BLaER1 (cell line): ENCODE data around the gene ZFYVE16.
"Not testable (repeated sequence)": the region's sequence is repeated elsewhere in the genome, so short reads cannot be mapped to it uniquely, and the experiment has no call there.

ENCODE experiments used
- H3K27ac ChIP-seq: shearing (Covaris generic); formaldehyde crosslinking; 2 replicates; pipeline ENCODE4 v1.8.1; 2022
- H3K27me3 ChIP-seq: shearing (Covaris generic); formaldehyde crosslinking; 2 replicates; pipeline ENCODE4 v1.8.1; 2022
- H3K36me3 ChIP-seq: shearing (Covaris generic); formaldehyde crosslinking; 2 replicates; pipeline ENCODE4 v1.8.1; 2022
- H3K4me1 ChIP-seq: shearing (Covaris generic); formaldehyde crosslinking; 2 replicates; pipeline ENCODE4 v1.8.1; 2022
- H3K4me2 ChIP-seq: shearing (Covaris generic); formaldehyde crosslinking; 2 replicates; pipeline ENCODE4 v1.8.1; 2022
- H3K4me3 ChIP-seq: shearing (Covaris generic); formaldehyde crosslinking; 2 replicates; pipeline ENCODE4 v1.8.1; 2022
- H3K9ac ChIP-seq: shearing (Covaris generic); formaldehyde crosslinking; 2 replicates; pipeline ENCODE4 v1.8.1; 2022
- H3K9me3 ChIP-seq: shearing (Covaris generic); formaldehyde crosslinking; 2 replicates; pipeline ENCODE4 v1.8.1; 2022
- H4K20me1 ChIP-seq: shearing (Covaris generic); formaldehyde crosslinking; 2 replicates; pipeline ENCODE4 v1.8.1; 2022
- Cebpa-rat ChIP-seq: shearing (Covaris generic); IDR thresholded peaks from 2 replicates; pipeline ENCODE4 v1.8.1; 2022

Gene ZFYVE16

GRCh38 chr5:80453366-80453765 is 45.5 kb downstream of the ZFYVE16 start:
- Histone ChIP-seq H4K20me1 (no peaks in the 10 kb centered on the region), H3K4me2 (no peak overlapping the region), H3K27me3 (no peaks in the 10 kb centered on the region), H3K4me3 (no peak overlapping the region), H3K27ac (no peak overlapping the region), H3K9me3 (no peaks in the 10 kb centered on the region), H3K4me1 (peaks cover 9% of the 10 kb centered on the region; the same call in 1 of the 2 replicates), H3K36me3 (peaks cover 55% of the 10 kb centered on the region), H3K9ac (no peak overlapping the region)
- no peak for TF ChIP-seq Cebpa-rat

GRCh38 chr5:80463269-80463668 is 55.4 kb downstream of the ZFYVE16 start:
- peaks cover 44% of the 10 kb centered on the region for H3K9me3 ChIP-seq
- peaks cover 80% of the 10 kb centered on the region for H3K36me3 ChIP-seq
- H3K4me1 ChIP-seq, result no peaks in the 10 kb centered on the region
- H4K20me1 ChIP-seq, result no peaks in the 10 kb centered on the region
- no peak overlapping the region for H3K4me2 ChIP-seq
- H3K27me3 ChIP-seq, result no peaks in the 10 kb centered on the region
- no peak overlapping the region for H3K27ac ChIP-seq
- H3K4me3 ChIP-seq, result 0 out of 2 replicates have a peak overlapping the region, but pooled peaks have one; percentile 8
- TF ChIP-seq Cebpa-rat, result no peak
- H3K9ac ChIP-seq, result no peak overlapping the region

DNA sequence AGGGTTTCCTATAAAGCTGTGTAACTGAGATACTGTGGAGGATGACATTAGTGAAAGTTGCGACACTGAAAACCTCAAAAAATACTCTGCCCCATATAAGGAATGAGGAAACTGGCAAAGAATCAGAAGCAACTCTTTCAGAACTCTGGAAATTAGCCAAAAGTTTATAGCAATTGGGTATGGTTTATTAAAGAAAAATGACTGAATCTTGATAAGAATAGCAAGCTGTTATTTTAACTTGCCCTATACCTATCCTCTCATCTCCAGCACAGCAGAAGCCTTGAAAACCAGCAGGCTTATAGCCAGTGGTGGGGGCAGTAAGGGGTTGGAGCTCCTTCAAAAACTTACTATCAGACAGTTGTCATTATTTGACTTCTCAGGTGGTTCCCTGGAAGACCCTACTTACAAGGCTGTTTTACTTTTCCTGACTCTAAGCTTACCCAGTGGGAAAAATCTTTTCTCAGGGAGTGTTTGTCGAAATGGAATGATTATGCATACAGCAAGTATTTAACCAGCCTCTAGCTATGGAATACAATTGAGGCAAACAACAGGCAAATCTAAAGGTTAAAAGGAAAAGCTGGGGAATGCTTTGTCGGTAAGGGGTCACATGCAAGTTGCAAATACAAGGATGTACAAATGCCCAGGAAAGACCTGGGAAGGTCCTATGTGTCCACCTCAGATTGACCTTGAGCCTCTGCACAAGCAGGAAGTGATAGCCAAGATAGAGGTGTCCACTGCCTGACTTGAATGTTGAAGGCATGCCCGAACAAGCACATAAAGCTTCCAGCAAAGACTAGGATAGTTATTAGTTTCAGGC is 59.0 kb downstream of the ZFYVE16 start:
- no peak overlapping the region for H3K27ac ChIP-seq
- H4K20me1 ChIP-seq, result no peaks in the 10 kb centered on the region
- TF ChIP-seq Cebpa-rat, result no peak
- H3K9ac ChIP-seq, result no peak overlapping the region
- H3K4me3 ChIP-seq, result no peak overlapping the region
- H3K4me1 ChIP-seq, result no peaks in the 10 kb centered on the region
- peaks cover 60% of the 10 kb centered on the region for H3K9me3 ChIP-seq
- no peaks in the 10 kb centered on the region for H3K27me3 ChIP-seq
- peaks cover 72% of the 10 kb centered on the region for H3K36me3 ChIP-seq
- no peak overlapping the region for H3K4me2 ChIP-seq

- H3K36me3 ChIP-seq, result peaks cover 64% of the 10 kb centered on the region
- TF ChIP-seq Cebpa-rat, result no peak
- no peak overlapping the region for H3K4me3 ChIP-seq
- no peak overlapping the region for H3K9ac ChIP-seq
- no peak overlapping the region for H3K27ac ChIP-seq
- H4K20me1 ChIP-seq, result no peaks in the 10 kb centered on the region
- no peaks in the 10 kb centered on the region for H3K27me3 ChIP-seq
- no peaks in the 10 kb centered on the region for H3K4me1 ChIP-seq
- H3K9me3 ChIP-seq, result peaks cover 52% of the 10 kb centered on the region
- H3K4me2 ChIP-seq, result no peak overlapping the region
Measured at GRCh38 chr5:80468131-80468530, 60.3 kb downstream of the ZFYVE16 start.

GRCh38 chr5:80470631-80471030 is 62.8 kb downstream of the ZFYVE16 start:
- H3K36me3 ChIP-seq, result peaks cover 62% of the 10 kb centered on the region
- H3K27ac ChIP-seq, H3K9ac ChIP-seq, H3K4me1 ChIP-seq, H4K20me1 ChIP-seq, H3K4me2 ChIP-seq, H3K27me3 ChIP-seq: not testable (repeated sequence)
- H3K9me3 ChIP-seq, result peaks cover 34% of the 10 kb centered on the region
- peak overlapping the region; percentile 8; the same call in 1 of the 2 replicates for H3K4me3 ChIP-seq

- no peaks in the 10 kb centered on the region for H3K27me3 ChIP-seq
- H3K9ac ChIP-seq, result no peak overlapping the region
- no peak overlapping the region for H3K27ac ChIP-seq
- no peaks in the 10 kb centered on the region for H3K4me1 ChIP-seq
- H3K4me2 ChIP-seq, result no peak overlapping the region
- H4K20me1 ChIP-seq, result no peaks in the 10 kb centered on the region
- peaks cover 43% of the 10 kb centered on the region for H3K36me3 ChIP-seq
- H3K4me3 ChIP-seq, result no peak overlapping the region
- TF ChIP-seq Cebpa-rat, result no peak
- peaks cover 19% of the 10 kb centered on the region for H3K9me3 ChIP-seq
Measured at GRCh38 chr5:80474929-80475328, 67.1 kb downstream of the ZFYVE16 start.

- no peak for TF ChIP-seq Cebpa-rat
- peaks cover 42% of the 10 kb centered on the region for H3K9me3 ChIP-seq
- H3K4me2 ChIP-seq, result no peak overlapping the region
- H3K9ac ChIP-seq, result no peak overlapping the region
- no peak overlapping the region for H3K27ac ChIP-seq
- H3K36me3 ChIP-seq, result peaks cover 32% of the 10 kb centered on the region
- no peaks in the 10 kb centered on the region for H4K20me1 ChIP-seq
- H3K4me1 ChIP-seq, result peaks cover 9% of the 10 kb centered on the region; the same call in 1 of the 2 replicates
- no peaks in the 10 kb centered on the region for H3K27me3 ChIP-seq
- no peak overlapping the region for H3K4me3 ChIP-seq
Measured at GRCh38 chr5:80479713-80480112, 71.8 kb downstream of the ZFYVE16 start.

DNA sequence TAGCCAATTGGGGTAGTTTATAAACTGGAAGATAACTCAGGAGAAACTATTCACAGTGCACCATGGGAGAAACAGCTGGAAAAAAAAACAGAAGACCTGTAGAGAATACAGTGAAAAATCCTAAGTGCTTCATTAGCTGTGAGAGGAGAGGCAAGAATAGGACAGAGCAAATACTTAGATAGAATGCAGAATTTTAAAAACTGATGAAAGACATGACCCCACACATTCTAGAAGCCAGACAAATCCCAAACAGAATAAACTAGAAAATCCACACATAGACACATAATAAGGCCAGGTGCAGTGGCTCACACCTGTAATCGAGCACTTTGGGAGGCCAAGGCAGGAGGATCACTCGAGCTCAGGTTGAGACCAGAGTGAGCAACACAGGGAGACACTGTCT is 72.5 kb downstream of the ZFYVE16 start:
- no peak overlapping the region for H3K4me2 ChIP-seq

DNA sequence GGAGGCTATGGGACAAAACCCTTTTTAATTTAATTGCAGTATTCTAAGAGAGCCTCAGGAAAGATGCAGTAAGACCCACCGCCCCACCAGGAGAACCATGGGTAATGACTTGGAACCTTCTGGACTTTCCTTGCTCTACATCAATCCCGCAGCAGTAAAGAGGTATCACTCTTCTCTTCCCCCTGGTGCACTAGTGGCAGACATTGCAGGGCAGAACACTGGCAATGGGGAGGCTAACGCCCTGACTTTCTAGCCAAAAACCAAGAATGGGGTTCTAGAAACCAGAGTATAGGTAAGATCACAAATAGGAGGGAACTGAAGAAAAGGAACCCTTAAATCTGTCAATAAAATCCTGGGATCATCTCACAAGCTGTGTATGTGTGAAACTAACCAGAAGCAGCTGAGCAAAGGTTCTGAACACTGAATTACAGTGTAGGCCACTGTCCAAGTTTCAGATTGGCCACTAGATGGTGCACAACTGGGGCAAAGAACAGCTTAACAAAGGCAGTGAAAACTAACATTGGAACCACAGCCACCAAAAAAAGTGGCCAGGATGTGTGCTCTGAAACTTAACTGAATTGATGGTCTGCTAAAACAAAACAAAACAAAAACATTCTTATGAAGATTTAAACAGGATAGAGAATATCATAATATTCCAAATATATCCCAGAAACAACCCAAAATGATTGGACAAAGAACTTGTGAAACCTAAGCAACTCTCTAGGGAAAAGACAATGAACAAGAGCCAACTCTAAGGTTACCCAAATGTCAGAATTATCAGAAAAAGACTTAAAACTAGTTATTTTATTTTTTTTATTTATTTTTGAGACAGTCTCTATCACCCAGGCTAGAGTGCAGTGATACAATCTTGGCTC is 73.4 kb downstream of the ZFYVE16 start:
- Histone ChIP-seq H3K9ac (no peak overlapping the region), H3K27ac (no peak overlapping the region), H3K4me1 (peaks cover 9% of the 10 kb centered on the region; the same call in 1 of the 2 replicates), H3K4me3 (no peak overlapping the region), H3K9me3 (peaks cover 43% of the 10 kb centered on the region), H4K20me1 (no peaks in the 10 kb centered on the region), H3K36me3 (peaks cover 18% of the 10 kb centered on the region), H3K4me2 (no peak overlapping the region), H3K27me3 (no peaks in the 10 kb centered on the region)
- no peak for TF ChIP-seq Cebpa-rat

More for the DNA sequence above, 72.5 kb downstream of the ZFYVE16 start:
- no peaks in the 10 kb centered on the region for H4K20me1 ChIP-seq
- peaks cover 43% of the 10 kb centered on the region for H3K9me3 ChIP-seq
- H3K27me3 ChIP-seq, result no peaks in the 10 kb centered on the region
- H3K36me3 ChIP-seq, result peaks cover 26% of the 10 kb centered on the region
- H3K4me3 ChIP-seq, result no peak overlapping the region
- no peak for TF ChIP-seq Cebpa-rat
- no peak overlapping the region for H3K9ac ChIP-seq
- H3K4me1 ChIP-seq, result peaks cover 9% of the 10 kb centered on the region; the same call in 1 of the 2 replicates
- H3K27ac ChIP-seq, result no peak overlapping the region

DNA sequence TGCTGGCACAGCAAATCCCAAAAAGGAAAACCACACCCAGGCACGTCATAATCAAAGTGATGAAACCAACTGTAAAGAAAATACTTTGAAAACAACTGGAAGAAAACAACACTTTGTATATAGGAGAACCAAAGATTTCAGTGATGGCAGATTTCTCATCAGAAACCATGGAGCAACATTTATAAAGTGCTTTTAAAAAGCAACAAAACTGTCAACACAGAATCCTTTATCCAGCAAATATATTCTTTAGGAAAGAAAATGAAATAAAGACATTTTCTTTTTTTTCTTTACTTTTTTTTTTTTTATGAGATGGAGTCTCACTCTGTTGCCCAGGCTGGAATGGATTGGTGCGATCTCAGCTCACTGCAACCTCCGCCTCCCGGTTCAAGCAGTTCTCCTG is 74.7 kb downstream of the ZFYVE16 start:
- Histone ChIP-seq H3K27ac (no peak overlapping the region), H3K4me2 (no peak overlapping the region), H3K4me3 (peak overlapping the region; percentile 12; the same call in 1 of the 2 replicates), H3K9me3 (peaks cover 43% of the 10 kb centered on the region), H3K4me1 (peaks cover 16% of the 10 kb centered on the region), H3K36me3 (peaks cover 17% of the 10 kb centered on the region), H3K9ac (no peak overlapping the region), H3K27me3 (no peaks in the 10 kb centered on the region), H4K20me1 (no peaks in the 10 kb centered on the region)
- no peak for TF ChIP-seq Cebpa-rat
